HepG2 (cell line): ENCODE measurements around the gene PITPNM2. TPM values are rescaled to one million over a fixed set of nuclear protein-coding genes. Genes with fewer than 3 reads are reported as not detected.

Experiments used
- CC2D1A ChIP-seq: sonication (generic); formaldehyde crosslinking; IDR thresholded peaks from 2 replicates; pipeline ENCODE4 v1.8.1; 2023; ENCODE audit warnings: mild to moderate bottlenecking, missing genetic modification reagents
- CSRNP2 ChIP-seq: sonication (generic); formaldehyde crosslinking; conservative IDR thresholded peaks from 2 replicates; pipeline ENCODE4 v1.8.0; 2022; ENCODE audit warnings: low read depth, missing genetic modification reagents
- DNMT1 ChIP-seq: sonication (generic); formaldehyde crosslinking; IDR thresholded peaks from 2 replicates; pipeline ENCODE4 v1.5.1; 2020; ENCODE audit warnings: mild to moderate bottlenecking, missing genetic modification reagents
- E2F2 ChIP-seq: sonication (generic); formaldehyde crosslinking; IDR thresholded peaks from 2 replicates; pipeline ENCODE4 v1.4.0; 2020; ENCODE audit warnings: missing genetic modification reagents, borderline replicate concordance
- ETS1 ChIP-seq: sonication (generic); formaldehyde crosslinking; IDR thresholded peaks from 2 replicates; pipeline ENCODE4 v1.4.0; 2020; ENCODE audit warnings: missing genetic modification reagents
- GABPB1 ChIP-seq: IDR thresholded peaks from 2 replicates; pipeline ENCODE4 v1.6.1; 2016; ENCODE audit warnings: mild to moderate bottlenecking, missing genetic modification reagents, moderate library complexity, missing compliant biosample characterization
- GLMP ChIP-seq: sonication (generic); formaldehyde crosslinking; IDR thresholded peaks from 2 replicates; pipeline ENCODE4 v1.9.0; 2021; ENCODE audit warnings: missing genetic modification reagents, mild to moderate bottlenecking, borderline replicate concordance
- KAT7 ChIP-seq: IDR thresholded peaks from 2 replicates; pipeline ENCODE4 v1.6.1; 2018; ENCODE audit warnings: borderline replicate concordance, missing compliant biosample characterization
- MIXL1 ChIP-seq: IDR thresholded peaks from 2 replicates; pipeline ENCODE4 v1.6.1; 2016
- MTF2 ChIP-seq: sonication (generic); formaldehyde crosslinking; IDR thresholded peaks from 2 replicates; pipeline ENCODE4 v1.5.0; 2020; ENCODE audit warnings: missing genetic modification reagents, borderline replicate concordance
- PPARG ChIP-seq: conservative IDR thresholded peaks from 2 replicates; pipeline ENCODE4 v1.6.1; 2016; ENCODE audit warnings: missing biosample characterization, missing genetic modification reagents
- RBAK ChIP-seq: sonication (generic); formaldehyde crosslinking; IDR thresholded peaks from 2 replicates; pipeline ENCODE4 v1.5.1; 2020; ENCODE audit warnings: mild to moderate bottlenecking, missing genetic modification reagents
- SMARCC2 ChIP-seq: fragments of 450-650 bp; IDR thresholded peaks from 2 replicates; pipeline ENCODE4 v1.6.1; 2017; ENCODE audit warnings: antibody characterized with exemption, mild to moderate bottlenecking
- U2AF1 ChIP-seq: fragments of 200-400 bp; formaldehyde crosslinking; optimal IDR thresholded peaks from 2 replicates; pipeline ENCODE3; 2017; ENCODE audit warnings: mild to moderate bottlenecking, low read depth, low read length
- YEATS4 ChIP-seq: sonication (generic); formaldehyde crosslinking; IDR thresholded peaks from 2 replicates; pipeline ENCODE4 v1.4.0; 2020; ENCODE audit warnings: missing genetic modification reagents, borderline replicate concordance
- ZBTB39 ChIP-seq: sonication (generic); formaldehyde crosslinking; IDR thresholded peaks from 2 replicates; pipeline ENCODE4 v1.5.0; 2020; ENCODE audit warnings: missing genetic modification reagents
- ZFYVE20 ChIP-seq: sonication (generic); formaldehyde crosslinking; IDR thresholded peaks from 2 replicates; pipeline ENCODE4 v1.8.0; 2023; ENCODE audit warnings: low read depth, mild to moderate bottlenecking, moderate library complexity, missing genetic modification reagents, borderline replicate concordance
- ZHX1 ChIP-seq: sonication (generic); formaldehyde crosslinking; IDR thresholded peaks from 2 replicates; pipeline ENCODE4 v1.8.1; 2022; ENCODE audit warnings: low read depth, mild to moderate bottlenecking, missing genetic modification reagents
- ZNF232 ChIP-seq: sonication (generic); formaldehyde crosslinking; IDR thresholded peaks from 2 replicates; pipeline ENCODE4 v1.4.0; 2020; ENCODE audit warnings: missing genetic modification reagents, borderline replicate concordance
- polyA plus RNA-seq, 8 experiments: library from polyadenylated mRNA; depleted of rRNA in 3 of 8; stranded (reverse) in 7 of 8; unstranded in 1 of 8; fragments of >200 nt; fragmentation: Illumina TruSeq in 4 of 8; extraction: Trizol in 4 of 8; gene quantifications; 2 replicates each; pipeline versions ENCODE4 v1.2.1 to v1.2.3, GENCODE V29; 2011 to 2016; ENCODE audit warnings: low read depth in 4 of 8, missing spikeins in 1 of 8, mixed read lengths in 1 of 8; ENCODE audit not compliant: insufficient read depth in 1 of 8
- total RNA-seq, 5 experiments: library from RNA; depleted of rRNA; stranded (reverse); fragments of >200 nt; fragmentation: Illumina TruSeq; extraction: Trizol; gene quantifications; 2 replicates each; pipeline ENCODE4 v1.2.3, GENCODE V29; 2016; ENCODE audit warnings: low read depth in 1 of 5

The PITPNM2 gene
- total and polyA plus RNA-seq, 2 of the 13 experiments (the other 11 are each of a cell fraction or from before 2014, with no cell fraction given): 4.2 to 5.3 TPM

- peak; percentile 39; the same call in 1 of the 2 replicates for TF ChIP-seq GABPB1 (CRISPR knock-in tag)
- no peak for TF ChIP-seq ETS1 (CRISPR knock-in tag)
- TF ChIP-seq SMARCC2: no peak
- no peak for TF ChIP-seq RBAK (CRISPR knock-in tag)
- TF ChIP-seq CSRNP2: no peak
- TF ChIP-seq PPARG (CRISPR knock-in tag): no peak
- TF ChIP-seq E2F2: no peak
- no peak for TF ChIP-seq GLMP (CRISPR knock-in tag)
- no peak for TF ChIP-seq U2AF1
- no peak for TF ChIP-seq ZBTB39
- TF ChIP-seq ZNF232 (CRISPR knock-in tag): no peak
- no peak for TF ChIP-seq ZFYVE20 (CRISPR knock-in tag)
- no peak for TF ChIP-seq MIXL1 (CRISPR knock-in tag)
- peak; percentile 43; the same call in 1 of the 2 replicates for TF ChIP-seq YEATS4 (CRISPR knock-in tag)
- no peak for TF ChIP-seq DNMT1
- TF ChIP-seq ZHX1: no peak
- no peak for TF ChIP-seq CC2D1A (CRISPR knock-in tag)
- TF ChIP-seq MTF2 (CRISPR knock-in tag): no peak
- no peak for TF ChIP-seq KAT7 (CRISPR knock-in tag)
These were observed 581 bp downstream of the PITPNM2 start (continued) for GRCh38 chr12:123150275-123150743.
